Measurements from ENCODE around the gene TENM4.

Gene TENM4

GRCh38 chr11:78741741-78742140, 699.1 kb downstream of the TENM4 start:
- no peak for DNase-seq (ENCODE audit: low read depth)

GRCh38 chr11:78740199-78741071, 700.4 kb downstream of the TENM4 start:
- DNase-seq (ENCODE audit: low read depth): no peak

DNA sequence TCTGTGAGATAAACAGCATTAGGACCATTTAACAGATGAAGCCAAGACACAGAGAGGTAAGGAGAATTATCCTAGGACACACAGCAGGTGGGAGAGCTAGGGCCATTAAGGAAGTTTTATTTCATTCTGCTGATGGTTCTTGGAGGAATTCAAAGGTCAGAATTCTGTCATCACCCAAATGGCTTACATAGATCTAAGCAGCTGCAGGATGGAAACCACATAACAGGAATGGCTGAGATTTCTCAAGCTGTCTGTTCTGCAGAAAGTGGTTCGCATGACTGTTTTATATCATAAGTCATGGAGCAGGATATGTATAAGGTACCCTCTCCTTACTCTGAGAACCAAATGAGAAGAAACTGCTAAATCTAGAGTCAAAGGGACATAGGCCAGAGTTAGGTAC, 702.9 kb downstream of the TENM4 start:
- no peak for DNase-seq (ENCODE audit: low read depth)

DNA sequence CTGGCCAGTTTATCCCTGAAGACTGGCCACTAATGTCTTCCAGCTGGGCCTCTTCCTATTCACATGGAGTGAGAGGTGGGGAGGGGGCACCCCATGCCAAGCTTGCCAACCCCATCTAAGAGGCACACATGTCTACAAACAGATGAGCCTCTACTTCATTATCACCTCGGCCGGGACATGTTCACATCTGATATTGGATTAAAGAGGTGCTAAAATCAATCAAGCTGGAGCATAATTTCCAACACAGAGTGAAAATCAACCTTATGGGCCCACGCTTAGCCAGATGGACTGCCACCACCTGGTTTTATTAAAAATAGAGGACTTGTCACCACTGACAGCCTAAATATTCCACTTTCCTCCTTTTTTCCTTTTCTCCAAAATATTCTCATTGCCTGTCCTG, 703.5 kb downstream of the TENM4 start:
- no peak for DNase-seq (ENCODE audit: low read depth)

DNA sequence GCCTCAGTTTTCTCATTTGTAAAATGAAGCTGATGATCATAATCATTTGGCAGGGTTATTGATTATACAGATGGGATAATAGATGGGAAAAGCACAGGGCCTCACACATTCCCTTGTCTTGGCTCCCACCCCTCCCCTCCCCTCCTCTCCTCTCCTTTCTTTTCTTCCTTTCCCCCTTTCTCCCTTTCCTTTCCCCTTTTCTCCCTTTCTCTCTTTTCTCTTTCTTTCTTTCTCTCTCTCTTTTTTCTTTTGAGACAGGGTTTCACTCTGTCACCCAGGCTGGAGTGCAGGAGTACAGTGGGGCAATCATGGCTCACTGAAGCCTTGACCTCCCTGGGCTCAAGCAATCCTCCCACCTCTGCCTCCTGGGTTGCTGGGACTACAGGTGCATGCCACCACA, 705.1 kb downstream of the TENM4 start:
- no peak for DNase-seq (ENCODE audit: low read depth)

DNA sequence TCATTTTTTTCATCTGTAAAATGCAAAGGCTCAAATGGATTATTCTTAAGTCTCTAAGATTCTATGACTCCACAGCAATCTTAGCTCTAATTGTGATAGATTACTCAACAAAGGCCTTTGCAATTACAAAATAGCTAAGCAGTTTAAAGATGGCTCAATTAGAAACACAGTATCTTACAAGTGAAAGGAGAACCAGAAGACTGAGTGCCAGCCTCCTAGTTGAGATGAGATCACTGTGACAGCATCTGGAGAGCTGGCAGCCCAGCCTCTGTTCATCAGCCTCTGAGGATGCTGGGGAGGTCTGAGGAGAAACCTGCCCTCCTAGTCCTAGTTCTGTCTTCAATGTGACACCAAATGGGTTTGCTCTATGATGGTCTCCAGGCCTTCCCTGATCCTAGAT, 707.8 kb downstream of the TENM4 start:
- DNase-seq (ENCODE audit: low read depth): no peak

- no peak for DNase-seq (ENCODE audit: low read depth)
Measured at GRCh38 chr11:78732246-78732645, 708.6 kb downstream of the TENM4 start.

GRCh38 chr11:78731027-78731426, 709.8 kb downstream of the TENM4 start:
- DNase-seq (ENCODE audit: low read depth): no peak

- no peak for DNase-seq (ENCODE audit: low read depth)
Measured at GRCh38 chr11:78730267-78730824, 710.5 kb downstream of the TENM4 start.

DNA sequence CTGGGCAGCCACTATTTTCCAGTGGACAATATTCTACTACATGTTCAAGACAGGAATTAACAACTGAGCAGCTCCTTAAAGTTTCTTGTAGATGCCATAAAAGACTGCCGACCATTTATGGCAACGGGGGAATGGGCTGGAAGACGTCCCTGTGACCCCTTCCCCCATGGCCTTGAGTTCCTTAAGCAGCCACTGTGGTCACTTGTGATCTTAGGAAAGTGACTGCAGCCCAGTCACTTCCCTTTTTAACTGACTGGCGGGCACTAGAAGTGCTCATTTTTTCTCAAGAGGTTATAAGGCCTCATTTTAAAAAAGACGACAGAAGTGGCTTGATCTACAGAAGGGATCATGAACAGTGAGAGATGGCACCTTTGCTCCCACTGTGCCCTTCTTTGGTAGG, 713.0 kb downstream of the TENM4 start:
- no peak for DNase-seq (ENCODE audit: low read depth)

- DNase-seq (ENCODE audit: low read depth): no peak
Measured at GRCh38 chr11:78725200-78725599, 715.6 kb downstream of the TENM4 start.

DNA sequence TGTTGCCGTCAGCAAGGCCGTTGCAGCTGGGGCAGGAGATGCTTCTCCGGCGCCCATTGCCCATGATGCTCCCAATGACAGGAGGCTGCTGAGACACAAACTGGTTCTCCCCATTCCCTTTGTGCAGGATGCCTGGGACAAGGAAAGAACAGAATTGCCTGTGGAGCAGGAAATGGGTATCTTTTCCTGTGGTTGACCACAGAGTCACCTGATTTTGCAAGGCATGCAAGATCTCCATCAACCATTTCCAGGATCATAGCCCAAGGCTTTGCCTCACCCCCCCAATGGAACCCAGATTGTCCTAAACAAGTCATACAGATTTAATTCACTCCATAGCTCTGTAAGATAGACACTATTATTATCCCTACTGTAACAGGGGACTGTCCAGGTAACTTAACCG, 718.0 kb downstream of the TENM4 start:
- no peak for DNase-seq (ENCODE audit: low read depth)

GRCh38 chr11:78720281-78720989, 720.4 kb downstream of the TENM4 start:
- no peak for DNase-seq (ENCODE audit: low read depth)

DNA sequence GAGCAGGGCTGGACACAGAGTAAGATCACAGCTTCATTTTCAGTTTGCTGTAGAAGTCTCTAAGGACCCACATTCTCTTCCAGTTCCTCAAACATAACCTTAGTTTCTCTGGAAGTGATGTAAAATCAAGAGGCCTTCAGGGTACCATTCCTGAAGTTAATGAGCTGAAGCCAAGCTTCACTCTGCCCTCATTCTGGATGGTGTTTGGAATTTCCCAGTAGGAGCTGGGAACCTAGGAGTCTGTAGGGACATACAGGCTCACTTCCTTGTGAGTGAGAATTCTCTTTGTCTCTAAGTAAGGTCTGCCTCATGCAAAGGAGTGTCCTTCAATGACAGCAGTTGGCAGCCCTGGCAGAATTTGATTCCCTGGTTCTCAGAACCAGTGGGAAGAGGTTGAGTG, 723.8 kb downstream of the TENM4 start:
- DNase-seq (ENCODE audit: low read depth): no peak

DNA sequence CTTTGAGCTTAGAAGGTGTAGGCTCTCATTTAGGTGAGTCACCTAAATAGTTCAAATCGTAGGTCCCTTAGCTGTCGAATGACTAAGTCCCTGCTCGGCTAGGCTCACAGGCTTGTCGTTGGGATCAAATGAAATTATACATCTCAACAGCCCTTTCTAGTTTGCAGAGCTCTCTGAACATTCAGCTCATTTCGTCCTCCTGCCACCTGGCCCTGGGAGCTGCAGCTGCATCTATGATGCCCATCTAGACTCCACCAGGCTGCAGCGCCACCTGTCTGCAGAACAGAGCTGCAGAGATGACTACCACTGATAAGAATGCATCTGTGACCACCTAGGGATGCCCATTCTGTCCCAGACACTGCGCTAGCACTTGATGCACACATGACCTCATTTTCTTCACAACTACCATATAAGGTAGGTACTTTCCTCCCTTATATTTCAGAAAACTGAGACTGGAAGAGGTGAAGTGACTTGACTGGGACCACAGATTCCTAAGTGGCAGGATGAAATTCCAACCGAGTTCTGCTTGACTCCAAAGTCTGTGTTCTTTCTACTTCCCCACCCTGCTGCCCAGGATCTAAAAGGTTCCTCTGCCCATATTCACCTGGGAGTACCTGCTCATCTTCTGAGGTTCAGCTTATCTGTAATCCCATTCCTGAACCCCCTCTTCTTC, 725.1 kb downstream of the TENM4 start:
- DNase-seq (ENCODE audit: low read depth): peak; percentile 39

DNA sequence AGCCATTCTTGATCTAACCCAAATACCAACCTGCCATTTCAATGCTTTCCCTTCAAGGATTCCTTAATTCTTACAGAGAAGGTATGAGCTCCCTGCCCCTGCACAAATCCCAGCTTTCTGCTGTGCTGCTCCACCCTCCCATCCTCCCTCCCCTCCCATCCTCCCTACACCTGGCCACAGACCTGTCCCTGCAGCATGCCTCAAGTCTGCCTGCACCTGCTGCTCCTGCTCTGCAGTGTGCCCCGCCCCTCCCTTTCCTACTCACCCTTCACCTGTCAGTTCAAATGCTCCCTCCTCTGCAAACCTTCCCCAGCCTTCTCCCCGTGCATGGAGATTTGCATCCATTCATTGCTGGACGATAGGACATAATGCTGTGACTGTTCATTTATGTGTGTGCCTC, 726.3 kb downstream of the TENM4 start:
- DNase-seq (ENCODE audit: low read depth): no peak

GRCh38 chr11:78711735-78712134, 729.1 kb downstream of the TENM4 start:
- DNase-seq (ENCODE audit: low read depth): no peak

DNA sequence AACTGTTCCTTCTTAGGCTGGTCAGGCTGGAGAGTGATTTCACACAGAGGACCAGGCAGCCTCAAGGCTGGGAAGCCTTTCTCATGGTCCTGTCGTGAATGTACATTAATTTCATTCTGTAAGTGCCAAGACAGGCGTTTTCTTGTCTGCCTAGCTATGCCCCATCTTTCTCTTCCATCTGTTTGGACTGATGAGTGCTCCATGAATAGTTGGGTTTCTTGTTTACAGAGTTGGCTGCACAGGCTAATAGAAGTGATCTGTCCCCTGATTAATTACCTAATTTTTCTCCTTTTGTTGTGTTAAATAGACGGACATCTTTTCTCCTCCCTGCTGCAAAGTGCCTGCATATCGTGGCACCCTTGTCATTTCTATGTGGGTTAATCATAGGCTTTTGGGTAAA, 730.4 kb downstream of the TENM4 start:
- DNase-seq (ENCODE audit: low read depth): no peak

GRCh38 chr11:78708388-78708787, 732.4 kb downstream of the TENM4 start:
- no peak for DNase-seq (ENCODE audit: low read depth)

DNA sequence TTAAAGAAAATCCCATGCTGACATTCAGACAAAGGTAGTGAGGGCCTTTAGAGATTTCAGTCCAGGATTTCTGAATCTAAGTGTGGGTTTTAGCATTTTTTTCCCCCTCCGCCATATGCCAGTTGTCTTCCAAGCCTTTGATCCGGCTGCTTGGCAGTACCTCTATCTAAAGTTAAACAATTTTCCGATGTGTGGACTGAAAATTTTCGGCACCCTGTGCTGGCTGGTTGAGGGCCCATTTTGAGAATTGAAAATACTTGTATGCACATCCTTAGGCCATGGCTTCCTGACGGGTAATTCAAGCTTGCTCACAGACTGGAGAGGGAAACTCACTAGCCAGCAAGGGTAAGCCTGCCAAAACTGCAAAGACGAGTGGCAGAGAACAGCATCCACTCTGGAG, 734.3 kb downstream of the TENM4 start:
- DNase-seq (ENCODE audit: low read depth): no peak

DNA sequence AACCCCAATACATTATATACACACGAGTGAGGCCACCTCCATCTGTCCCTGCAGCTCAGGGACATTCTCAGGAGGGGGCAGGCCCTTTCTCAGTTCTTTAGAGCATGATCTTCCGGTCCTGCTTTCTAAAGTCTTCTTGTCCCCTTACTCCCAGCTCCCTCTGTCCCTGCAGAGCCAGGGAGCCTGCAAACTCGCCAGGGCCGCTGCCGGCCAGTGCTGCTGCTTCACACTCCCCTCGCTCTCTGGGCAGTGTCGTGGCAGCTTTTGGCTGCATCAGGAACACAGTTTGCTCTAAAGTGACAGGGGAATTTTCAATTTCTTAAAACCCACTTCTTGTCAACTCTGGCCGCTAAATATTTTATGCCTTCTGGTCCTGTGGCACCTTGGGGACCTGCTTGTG, 736.0 kb downstream of the TENM4 start:
- no peak for DNase-seq (ENCODE audit: low read depth)

GRCh38 chr11:78699609-78700135, 741.2 kb downstream of the TENM4 start:
- no peak for DNase-seq (ENCODE audit: low read depth)
